Karpas-422 (cell line): ENCODE measurements around the gene CACNB3. TPM values are rescaled to one million over a fixed set of nuclear protein-coding genes. Genes with fewer than 3 reads are reported as not detected.

Source experiments
- DNase-seq: peaks from one replicate; pipeline ENCODE4 v3.0.0-alpha.2; 2015
- H2AFZ ChIP-seq: fragments of 200-600 bp; sonication (generic); 2 replicates; pipeline ENCODE4 v1.6.1; 2014; ENCODE audit warnings: antibody characterized with exemption, low read length, mixed read lengths
- H3K27ac ChIP-seq: fragments of 200-600 bp; sonication (generic); 2 replicates; pipeline ENCODE4 v1.5.1; 2014; ENCODE audit warnings: mild to moderate bottlenecking, low read length, moderate library complexity
- H3K27me3 ChIP-seq: fragments of 200-600 bp; sonication (generic); 2 replicates; pipeline ENCODE4 v1.6.1; 2014; ENCODE audit warnings: low read length, mixed read lengths
- H3K36me3 ChIP-seq: fragments of 200-600 bp; sonication (generic); 2 replicates; pipeline ENCODE4 v1.6.1; 2014; ENCODE audit warnings: low read length, mixed read lengths; ENCODE audit not compliant: insufficient read depth
- H3K4me1 ChIP-seq: fragments of 200-600 bp; sonication (generic); 2 replicates; pipeline ENCODE4 v1.6.1; 2014; ENCODE audit warnings: mild to moderate bottlenecking, low read length, mixed read lengths
- H3K4me2 ChIP-seq: fragments of 200-600 bp; sonication (generic); 2 replicates; pipeline ENCODE4 v1.6.1; 2014; ENCODE audit warnings: low read length, low read depth, mild to moderate bottlenecking; ENCODE audit not compliant: poor library complexity, severe bottlenecking
- H3K4me3 ChIP-seq: fragments of 200-600 bp; sonication (generic); 2 replicates; pipeline ENCODE4 v1.5.1; 2014; ENCODE audit warnings: mild to moderate bottlenecking, antibody characterized with exemption, low read length, mixed read lengths
- H3K79me2 ChIP-seq: fragments of 200-600 bp; sonication (generic); 2 replicates; pipeline ENCODE4 v1.6.1; 2014; ENCODE audit warnings: mild to moderate bottlenecking, low read length, mixed read lengths
- H3K9ac ChIP-seq: fragments of 200-600 bp; sonication (generic); 2 replicates; pipeline ENCODE4 v1.6.0; 2014; ENCODE audit warnings: low read length
- H3K9me2 ChIP-seq: fragments of 200-600 bp; sonication (generic), shearing (Covaris generic); replicated peaks from 2 replicates; pipeline ENCODE4 v1.6.0; 2014; ENCODE audit warnings: mild to moderate bottlenecking, low read length, moderate library complexity; ENCODE audit not compliant: insufficient read depth
- H3K9me3 ChIP-seq: fragments of 300-700, 200-600 bp; sonication (generic); 2 replicates; pipeline ENCODE4 v1.6.1; 2014; ENCODE audit warnings: low read length, mixed read lengths
- H4K20me1 ChIP-seq: fragments of 200-600 bp; sonication (generic); 2 replicates; pipeline ENCODE4 v1.6.1; 2014; ENCODE audit warnings: mild to moderate bottlenecking, antibody characterized with exemption, low read length, low read depth; ENCODE audit not compliant: insufficient read depth
- total RNA-seq: library from RNA; depleted of rRNA; stranded (reverse); fragments of >200 nt; shearing (Covaris generic); gene quantifications from 2 replicates; pipeline ENCODE4 v1.2.3, GENCODE V29; 2014; ENCODE audit warnings: low replicate concordance

Gene CACNB3
- total RNA-seq, 1 experiment from 2014 or later = 3.1 TPM

- no peak overlapping the region for H3K27ac ChIP-seq
Measured at GRCh38 chr12:48776956-48777355, 41.3 kb upstream of the CACNB3 start.

GRCh38 chr12:48777501-48778400 lies 40.5 kb upstream of the CACNB3 start:
- Histone ChIP-seq H3K27ac (no peak overlapping the region), H3K79me2 (no peaks in the 10 kb centered on the region), H4K20me1 (no peaks in the 10 kb centered on the region), H3K4me2 (no peak overlapping the region), H3K9me2 (no peaks in the 10 kb centered on the region), H2AFZ (no peak overlapping the region), H3K27me3 (no peaks in the 10 kb centered on the region), H3K9ac (no peak overlapping the region), H3K4me1 (no peaks in the 10 kb centered on the region), H3K9me3 (no peaks in the 10 kb centered on the region), H3K36me3 (no peaks in the 10 kb centered on the region), H3K4me3 (no peak overlapping the region)
- DNase-seq = no peak

More at GRCh38 chr12:48776956-48777355, 41.3 kb upstream of the CACNB3 start:
- H3K27me3 ChIP-seq = no peaks in the 10 kb centered on the region
- no peak overlapping the region for H3K4me3 ChIP-seq
- no peak overlapping the region for H3K4me2 ChIP-seq
- H3K4me1 ChIP-seq = no peaks in the 10 kb centered on the region
- no peaks in the 10 kb centered on the region for H3K9me3 ChIP-seq
- no peak overlapping the region for H3K9ac ChIP-seq
- H3K36me3 ChIP-seq = no peaks in the 10 kb centered on the region
- no peaks in the 10 kb centered on the region for H4K20me1 ChIP-seq
- no peak overlapping the region for H2AFZ ChIP-seq
- DNase-seq = no peak
- H3K79me2 ChIP-seq = no peaks in the 10 kb centered on the region
- H3K9me2 ChIP-seq = no peaks in the 10 kb centered on the region

GRCh38 chr12:48779869-48780268 lies 38.4 kb upstream of the CACNB3 start:
- Histone ChIP-seq H3K27ac (no peak overlapping the region), H3K4me3 (no peak overlapping the region), H3K9me2 (no peaks in the 10 kb centered on the region), H3K9ac (no peak overlapping the region), H3K36me3 (no peaks in the 10 kb centered on the region), H4K20me1 (no peaks in the 10 kb centered on the region), H3K27me3 (no peaks in the 10 kb centered on the region), H3K4me1 (no peaks in the 10 kb centered on the region), H3K79me2 (no peaks in the 10 kb centered on the region), H3K9me3 (no peaks in the 10 kb centered on the region), H3K4me2 (no peak overlapping the region), H2AFZ (no peak overlapping the region)
- DNase-seq = no peak

GRCh38 chr12:48780381-48781025 lies 37.8 kb upstream of the CACNB3 start:
- H3K36me3 ChIP-seq = no peaks in the 10 kb centered on the region
- no peak overlapping the region for H3K4me3 ChIP-seq
- no peaks in the 10 kb centered on the region for H3K27me3 ChIP-seq
- no peak overlapping the region for H3K27ac ChIP-seq
- H4K20me1 ChIP-seq = no peaks in the 10 kb centered on the region
- H3K4me2 ChIP-seq = no peak overlapping the region
- no peaks in the 10 kb centered on the region for H3K4me1 ChIP-seq
- H3K9me3 ChIP-seq = no peaks in the 10 kb centered on the region
- no peaks in the 10 kb centered on the region for H3K9me2 ChIP-seq
- H3K79me2 ChIP-seq = no peaks in the 10 kb centered on the region
- DNase-seq = no peak
- H3K9ac ChIP-seq = no peak overlapping the region
- no peak overlapping the region for H2AFZ ChIP-seq

GRCh38 chr12:48781750-48782456 lies 36.4 kb upstream of the CACNB3 start:
- no peak overlapping the region for H3K4me2 ChIP-seq
- no peaks in the 10 kb centered on the region for H3K9me2 ChIP-seq
- DNase-seq = no peak
- H4K20me1 ChIP-seq = no peaks in the 10 kb centered on the region
- H2AFZ ChIP-seq = no peak overlapping the region
- no peaks in the 10 kb centered on the region for H3K36me3 ChIP-seq
- H3K79me2 ChIP-seq = no peaks in the 10 kb centered on the region
- no peaks in the 10 kb centered on the region for H3K9me3 ChIP-seq
- H3K4me3 ChIP-seq = no peak overlapping the region
- H3K4me1 ChIP-seq = no peaks in the 10 kb centered on the region
- no peak overlapping the region for H3K9ac ChIP-seq
- H3K27ac ChIP-seq = no peak overlapping the region
- no peaks in the 10 kb centered on the region for H3K27me3 ChIP-seq

- Histone ChIP-seq H4K20me1 (no peaks in the 10 kb centered on the region), H3K4me3 (no peak overlapping the region), H3K79me2 (no peaks in the 10 kb centered on the region), H3K4me2 (no peak overlapping the region), H3K36me3 (no peaks in the 10 kb centered on the region), H2AFZ (no peak overlapping the region), H3K4me1 (no peaks in the 10 kb centered on the region), H3K27ac (no peak overlapping the region), H3K9ac (no peak overlapping the region), H3K27me3 (no peaks in the 10 kb centered on the region), H3K9me3 (no peaks in the 10 kb centered on the region), H3K9me2 (no peaks in the 10 kb centered on the region)
- no peak for DNase-seq
Measured at GRCh38 chr12:48782457-48783395, 35.6 kb upstream of the CACNB3 start.

- no peak overlapping the region for H2AFZ ChIP-seq
- no peak overlapping the region for H3K9ac ChIP-seq
- H3K9me2 ChIP-seq = no peaks in the 10 kb centered on the region
- no peaks in the 10 kb centered on the region for H3K4me1 ChIP-seq
- no peaks in the 10 kb centered on the region for H3K79me2 ChIP-seq
- no peaks in the 10 kb centered on the region for H3K9me3 ChIP-seq
- H4K20me1 ChIP-seq = no peaks in the 10 kb centered on the region
- H3K27me3 ChIP-seq = no peaks in the 10 kb centered on the region
- H3K4me2 ChIP-seq = no peak overlapping the region
- no peak overlapping the region for H3K27ac ChIP-seq
- H3K4me3 ChIP-seq = no peak overlapping the region
- H3K36me3 ChIP-seq = no peaks in the 10 kb centered on the region
- no peak for DNase-seq
Measured at GRCh38 chr12:48783432-48783831, 34.9 kb upstream of the CACNB3 start.
